ENCODE measurements around the gene NACA2. TPM values are rescaled to one million over a fixed set of nuclear protein-coding genes. Genes with fewer than 3 reads are reported as not detected.

The NACA2 gene
- not detected in 2 replicates for total RNA-seq

DNA sequence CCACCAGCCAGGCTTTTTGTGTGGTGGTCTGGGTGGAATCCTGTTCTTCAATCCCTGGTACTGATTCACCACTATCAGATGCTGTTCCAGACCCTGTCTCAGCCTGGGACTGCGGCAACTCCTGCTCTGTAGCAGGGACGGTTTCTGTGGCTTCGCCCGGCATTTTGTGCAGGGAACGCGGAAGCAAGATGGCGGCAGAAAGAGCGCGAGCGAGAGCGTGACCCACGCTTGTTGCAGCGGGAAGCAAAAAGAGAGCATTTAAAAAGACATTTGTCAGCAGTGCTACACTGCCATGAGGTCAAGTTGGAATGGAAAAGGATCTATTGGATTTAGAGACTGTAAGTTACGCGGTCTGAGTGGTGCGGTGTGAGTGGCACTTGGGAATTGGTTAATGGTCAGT, at the start of gene NACA2:
TSS of gene NACA2 (minus strand) at position 202 of the 400 bp plus-strand sequence. CDS start at position 163, 39 bp downstream.

Other genes starting within 250 kb of the NACA2 start
- gene TBX2, start 191.4 kb downstream of the NACA2 start, total RNA-seq = 13.6 and 22.5 TPM in 2 replicates
- 0.09 and 0.14 TPM in 2 replicates for gene TBX4, start 138.8 kb downstream of the NACA2 start, total RNA-seq